GM21786 (cell line): ENCODE results near the gene MLLT6.

Experiments used
- ATAC-seq: cut with Tn5 transposase; IDR thresholded peaks from one replicate; pipeline ENCODE4 v1.9.1; 2021; ENCODE audit not compliant: unreplicated experiment

The MLLT6 gene

GRCh38 chr17:38704606-38705522, at the start of gene MLLT6:
Gene MLLT6 (plus strand): TSS chr17:38705273. CDS start chr17:38705633, 360 bp downstream.
- ATAC-seq, result no peak

- ATAC-seq, result no peak
These were observed 47.9 kb upstream of the MLLT6 start for GRCh38 chr17:38656959-38657823.

- ATAC-seq, result no peak
These were observed 47.0 kb upstream of the MLLT6 start for GRCh38 chr17:38657824-38658740.

GRCh38 chr17:38658741-38659345, 46.2 kb upstream of the MLLT6 start:
- ATAC-seq, result no peak

- no peak for ATAC-seq
These were observed 45.7 kb upstream of the MLLT6 start for GRCh38 chr17:38659415-38659814.

GRCh38 chr17:38660097-38661025, 44.7 kb upstream of the MLLT6 start:
- ATAC-seq, result no peak

- ATAC-seq, result no peak
These were observed 41.8 kb upstream of the MLLT6 start for GRCh38 chr17:38663125-38663751.

GRCh38 chr17:38663964-38664644, 41.0 kb upstream of the MLLT6 start:
- ATAC-seq, result no peak

- no peak for ATAC-seq
These were observed 37.8 kb upstream of the MLLT6 start for GRCh38 chr17:38667099-38667786.

GRCh38 chr17:38667787-38668122, 37.3 kb upstream of the MLLT6 start:
- ATAC-seq, result no peak

- no peak for ATAC-seq
These were observed 35.6 kb upstream of the MLLT6 start for GRCh38 chr17:38669520-38669919.

- no peak for ATAC-seq
These were observed 32.9 kb upstream of the MLLT6 start for GRCh38 chr17:38671939-38672720.

GRCh38 chr17:38672788-38673706, 32.0 kb upstream of the MLLT6 start:
- no peak for ATAC-seq

GRCh38 chr17:38673707-38674013, 31.4 kb upstream of the MLLT6 start:
- ATAC-seq, result no peak

GRCh38 chr17:38674014-38674748, 30.9 kb upstream of the MLLT6 start:
- peak; percentile 25 for ATAC-seq
